ENCODE data around the gene MAP6D1. TPM values are rescaled to one million over a fixed set of nuclear protein-coding genes. Genes with fewer than 3 reads are reported as not detected.

MAP6D1 gene
- total and polyA plus RNA-seq, 2 of the 4 experiments (the other 2 are of a cell fraction), result 2.7 to 5.2 TPM

Other genes starting within 250 kb of the MAP6D1 start
- 25.6 and 28.3 TPM in 2 replicates for gene KLHL24, start 190.0 kb downstream of the MAP6D1 start, total RNA-seq (2012; rRNA removed)
- 3.3 and 5.7 TPM in 2 replicates for gene KLHL24, start 190.0 kb downstream of the MAP6D1 start, polyA plus RNA-seq (2012; rRNA removed)
- gene YEATS2, start 127.8 kb downstream of the MAP6D1 start, total RNA-seq (2012; rRNA removed), result 43.0 and 45.0 TPM in 2 replicates
- 30.1 and 32.0 TPM in 2 replicates for gene YEATS2, start 127.8 kb downstream of the MAP6D1 start, polyA plus RNA-seq (2012; rRNA removed)
- 35.5 and 44.2 TPM in 2 replicates for gene PARL, start 59.3 kb upstream of the MAP6D1 start, total RNA-seq (2012; rRNA removed)
- 35.3 and 42.6 TPM in 2 replicates for gene PARL, start 59.3 kb upstream of the MAP6D1 start, polyA plus RNA-seq (2012; rRNA removed)
- 8.4 and 9.2 TPM in 2 replicates for gene ABCC5, start 192.3 kb upstream of the MAP6D1 start, total RNA-seq (2012; rRNA removed)
- gene ABCC5, start 192.3 kb upstream of the MAP6D1 start, polyA plus RNA-seq (2012; rRNA removed), result 16.2 and 17.7 TPM in 2 replicates
- gene HTR3D, start 206.2 kb upstream of the MAP6D1 start, total RNA-seq (2012; rRNA removed), result not detected in 2 replicates
- gene HTR3D, start 206.2 kb upstream of the MAP6D1 start, polyA plus RNA-seq (2012; rRNA removed), result not detected in 2 replicates
- gene HTR3C, start 227.5 kb upstream of the MAP6D1 start, total RNA-seq (2012; rRNA removed), result not detected in 2 replicates
- gene HTR3C, start 227.5 kb upstream of the MAP6D1 start, polyA plus RNA-seq (2012; rRNA removed), result not detected in 2 replicates

All from IMR-90 (cell line).